Activated CD8-positive, alpha-beta memory T cell treated with anti-CD3 and anti-CD28 coated beads, Interleukin-2, amount 10 ng/mL, durations not matched to agents 7 days and 5 days (primary cell): Measurements from ENCODE around the gene ARHGDIB. TPM values are rescaled to one million over a fixed set of nuclear protein-coding genes. Genes with fewer than 3 reads are reported as not detected.

Experiments used
- ATAC-seq: fragments of 150-1000 bp; cut with Tn5 transposase; one replicate; pipeline ENCODE4 v1.10.0; 2021; ENCODE audit warnings: moderate library complexity
- CTCF ChIA-PET: fragments of 350-600 bp; sonication (Branson Sonifier 250); formaldehyde crosslinking; loops from one replicate; lab custom pipeline; 2021; ENCODE audit warnings: antibody characterized with exemption; lab: Charles Lee
- DNase-seq: peaks from one replicate; pipeline ENCODE4 v3.0.0-alpha.2; 2020
- H3K27ac Mint-ChIP-seq: one replicate; pipeline ENCODE4 v1.8.0; 2021; ENCODE audit warnings: mild to moderate bottlenecking, mixed read lengths
- H3K27me3 Mint-ChIP-seq: one replicate; pipeline ENCODE4 v1.8.0; 2021; ENCODE audit warnings: mixed read lengths
- H3K36me3 Mint-ChIP-seq: one replicate; pipeline ENCODE4 v1.8.0; 2021; ENCODE audit warnings: mild to moderate bottlenecking, mixed read lengths
- H3K4me1 Mint-ChIP-seq: one replicate; pipeline ENCODE4 v1.8.0; 2021; ENCODE audit warnings: mixed read lengths
- H3K4me3 Mint-ChIP-seq: one replicate; pipeline ENCODE4 v1.8.0; 2021; ENCODE audit warnings: mild to moderate bottlenecking, moderate library complexity, mixed read lengths
- H3K9me3 Mint-ChIP-seq: one replicate; pipeline ENCODE4 v1.8.0; 2022; ENCODE audit warnings: low read depth, mixed read lengths
- total RNA-seq, 2 experiments: library from RNA; stranded (reverse); gene quantifications; one replicate each; pipeline ENCODE4 v1.2.3, GENCODE V29; 2021

Gene ARHGDIB
- total RNA-seq, 2 experiments from 2014 or later, result 1,208 to 1,284 TPM

DNA sequence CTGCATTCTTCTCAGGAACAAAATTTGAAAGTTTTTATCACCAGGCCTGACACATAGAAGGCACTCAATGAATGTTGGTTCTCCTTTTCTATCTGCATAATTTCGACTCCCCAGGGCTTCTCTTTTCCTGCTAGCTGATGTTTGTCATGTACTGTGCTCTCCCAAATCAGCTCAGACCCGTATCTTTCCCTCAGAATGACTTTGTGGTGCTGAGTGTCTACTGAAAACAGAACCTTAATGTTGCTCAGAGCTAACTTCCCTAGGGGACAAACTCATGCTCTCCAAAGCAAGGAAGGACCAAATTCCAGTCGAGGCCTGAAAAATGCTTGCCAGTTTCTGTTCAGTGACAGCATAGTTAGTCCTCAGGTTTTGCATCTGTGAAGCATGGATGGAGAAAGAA, 1.9 kb downstream of the ARHGDIB start:
- peaks cover 50% of the 10 kb centered on the region for H3K4me1 Mint-ChIP-seq
- peak overlapping the region; percentile 100 for H3K27ac Mint-ChIP-seq
- CTCF ChIA-PET, result interaction anchor here (1.2 to 2.1 kb wide), 4 partner anchors 11 to 189 kb away, joined by 4 to 11 read pairs (median 7); a partner anchor contains a TSS
- ATAC-seq (no peak), DNase-seq (no peak)
- H3K9me3 Mint-ChIP-seq, result no peaks in the 10 kb centered on the region
- peak overlapping the region; percentile 99 for H3K4me3 Mint-ChIP-seq
- no peaks in the 10 kb centered on the region for H3K27me3 Mint-ChIP-seq
- H3K36me3 Mint-ChIP-seq, result peaks cover 66% of the 10 kb centered on the region

- ATAC-seq, result no peak
- Mint-ChIP-seq H3K4me1 (peaks cover 50% of the 10 kb centered on the region), H3K9me3 (no peaks in the 10 kb centered on the region), H3K4me3 (peak overlapping the region; percentile 99), H3K36me3 (peaks cover 69% of the 10 kb centered on the region), H3K27me3 (no peaks in the 10 kb centered on the region), H3K27ac (peak overlapping the region; percentile 100)
- DNase-seq, result peak; percentile 62
- CTCF ChIA-PET, result interaction anchor here (1.3 to 2.1 kb wide), 3 partner anchors 11 to 189 kb away, joined by 6 to 11 read pairs (median 8); a partner anchor contains a TSS
Observed at GRCh38 chr12:14959126-14959440, 2.3 kb downstream of the ARHGDIB start.

- CTCF ChIA-PET, result interaction anchor here (2.1 kb wide), 2 partner anchors 184 to 188 kb away, joined by 8 to 11 read pairs; a partner anchor contains a TSS
- Mint-ChIP-seq H3K27me3 (no peaks in the 10 kb centered on the region), H3K36me3 (peaks cover 68% of the 10 kb centered on the region), H3K4me3 (peak overlapping the region; percentile 99), H3K4me1 (peaks cover 50% of the 10 kb centered on the region), H3K9me3 (no peaks in the 10 kb centered on the region), H3K27ac (peak overlapping the region; percentile 100)
- DNase-seq, result no peak
- no peak for ATAC-seq
Observed at GRCh38 chr12:14958361-14959125, 2.9 kb downstream of the ARHGDIB start.

GRCh38 chr12:14957551-14958168, 3.7 kb downstream of the ARHGDIB start:
- peaks cover 73% of the 10 kb centered on the region for H3K36me3 Mint-ChIP-seq
- peak overlapping the region; percentile 99 for H3K4me3 Mint-ChIP-seq
- no peaks in the 10 kb centered on the region for H3K27me3 Mint-ChIP-seq
- H3K27ac Mint-ChIP-seq, result peak overlapping the region; percentile 100
- H3K9me3 Mint-ChIP-seq, result no peaks in the 10 kb centered on the region
- CTCF ChIA-PET, result interaction anchor here (1.4 to 2.1 kb wide), 3 partner anchors 183 to 700 kb away, joined by 3 to 8 read pairs (median 4); a partner anchor contains a TSS
- peaks cover 50% of the 10 kb centered on the region for H3K4me1 Mint-ChIP-seq
- no peak for ATAC-seq
- no peak for DNase-seq

GRCh38 chr12:14956905-14957304, 4.5 kb downstream of the ARHGDIB start:
- Mint-ChIP-seq H3K36me3 (peaks cover 78% of the 10 kb centered on the region), H3K27ac (peak overlapping the region; percentile 100), H3K4me3 (peak overlapping the region; percentile 99), H3K27me3 (no peaks in the 10 kb centered on the region), H3K9me3 (no peaks in the 10 kb centered on the region), H3K4me1 (peaks cover 57% of the 10 kb centered on the region)
- CTCF ChIA-PET, result interaction anchor here (1.4 to 2.0 kb wide), 4 partner anchors 19 to 699 kb away, joined by 3 to 5 read pairs (median 4); partner anchors contain the start of gene ERP27
- DNase-seq, result no peak
- no peak for ATAC-seq

DNA sequence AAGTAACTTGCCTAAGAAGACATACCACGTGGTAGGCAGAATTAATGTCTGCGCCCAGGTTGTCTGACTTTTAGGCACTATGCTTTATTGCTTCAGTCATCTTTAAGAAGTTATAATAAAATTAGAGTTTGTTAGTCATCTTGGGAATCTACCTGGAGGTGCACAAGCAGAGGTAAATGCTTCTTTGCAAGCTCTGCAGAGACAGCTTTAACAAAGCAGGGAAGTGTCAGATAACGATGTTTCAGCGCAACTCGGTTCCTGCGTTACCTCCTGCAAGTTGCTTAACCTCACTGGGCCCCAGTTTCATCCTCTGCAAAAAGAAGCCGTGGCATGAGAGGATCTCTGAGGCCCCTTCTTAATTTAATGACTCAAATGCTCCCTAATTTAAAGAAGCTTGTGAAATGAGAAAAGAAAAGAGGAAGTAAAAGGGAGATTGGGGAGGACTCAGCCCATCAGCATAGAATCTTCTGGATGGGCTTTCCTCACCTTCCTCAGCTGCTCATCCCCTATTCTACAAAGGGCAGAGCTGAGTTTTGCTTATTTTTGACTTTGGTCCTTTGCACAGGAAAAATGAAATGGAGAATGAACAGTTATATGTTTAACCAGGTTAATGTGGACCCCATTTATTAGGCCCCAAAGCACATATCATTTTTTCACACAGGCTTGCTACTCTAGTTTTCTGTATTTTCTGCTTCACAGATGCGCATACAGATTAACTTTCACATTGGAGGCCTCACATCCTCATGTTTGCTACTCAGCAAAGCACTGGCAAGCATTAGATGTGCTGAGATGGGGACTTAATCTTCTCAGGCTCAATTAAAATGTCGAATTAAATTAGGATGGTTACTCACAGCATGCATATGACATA, 5.1 kb downstream of the ARHGDIB start:
- no peaks in the 10 kb centered on the region for H3K27me3 Mint-ChIP-seq
- H3K4me3 Mint-ChIP-seq, result peak overlapping the region; percentile 99
- CTCF ChIA-PET, result interaction anchor here (1.4 to 2.0 kb wide), 4 partner anchors 18 to 699 kb away, joined by 3 to 5 read pairs (median 4); partner anchors contain the start of gene ERP27
- peaks cover 63% of the 10 kb centered on the region for H3K4me1 Mint-ChIP-seq
- no peaks in the 10 kb centered on the region for H3K9me3 Mint-ChIP-seq
- DNase-seq, result peak; percentile 64
- H3K36me3 Mint-ChIP-seq, result peaks cover 82% of the 10 kb centered on the region
- no peak for ATAC-seq
- peak overlapping the region; percentile 100 for H3K27ac Mint-ChIP-seq

GRCh38 chr12:14954269-14954668, 7.1 kb downstream of the ARHGDIB start:
- CTCF ChIA-PET, result interaction anchor here (0.6 to 1.1 kb wide), 4 partner anchors 178 to 289 kb away, joined by 3 to 4 read pairs (median 3); no protein-coding TSS in a partner anchor
- Mint-ChIP-seq H3K27me3 (no peaks in the 10 kb centered on the region), H3K36me3 (peaks cover 82% of the 10 kb centered on the region), H3K9me3 (no peaks in the 10 kb centered on the region), H3K27ac (peak overlapping the region; percentile 95), H3K4me1 (peaks cover 83% of the 10 kb centered on the region), H3K4me3 (peak overlapping the region; percentile 64)
- no peak for ATAC-seq
- DNase-seq, result no peak

DNA sequence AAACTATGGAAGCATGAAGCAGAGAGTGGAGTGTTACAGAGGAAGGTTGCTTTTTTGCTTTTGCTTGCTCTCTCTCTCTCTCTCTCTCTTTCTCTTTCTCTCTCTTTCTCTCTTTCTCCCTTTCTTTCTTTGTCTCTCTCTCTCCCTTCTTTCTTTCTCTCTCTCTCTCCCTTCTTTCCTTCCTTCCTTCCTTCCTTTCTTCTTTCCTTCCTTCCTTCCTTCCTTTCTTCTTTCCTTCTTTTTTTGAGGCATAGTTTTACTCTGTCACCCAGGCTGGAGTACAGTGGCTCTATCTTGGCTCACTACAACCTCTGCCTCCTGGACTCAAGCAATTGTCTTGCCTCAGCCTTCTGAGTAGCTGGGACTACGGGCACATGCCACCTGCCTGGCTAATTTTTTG, 7.6 kb downstream of the ARHGDIB start:
- peak overlapping the region; percentile 95 for H3K27ac Mint-ChIP-seq
- H3K27me3 Mint-ChIP-seq, result no peaks in the 10 kb centered on the region
- peaks cover 86% of the 10 kb centered on the region for H3K4me1 Mint-ChIP-seq
- CTCF ChIA-PET, result interaction anchor here (0.6 to 1.1 kb wide), 3 partner anchors 177 to 288 kb away, joined by 3 to 4 read pairs (median 3); no protein-coding TSS in a partner anchor
- H3K4me3 Mint-ChIP-seq, result peak overlapping the region; percentile 64
- DNase-seq (no peak), ATAC-seq (no peak)
- peaks cover 82% of the 10 kb centered on the region for H3K36me3 Mint-ChIP-seq
- no peaks in the 10 kb centered on the region for H3K9me3 Mint-ChIP-seq

DNA sequence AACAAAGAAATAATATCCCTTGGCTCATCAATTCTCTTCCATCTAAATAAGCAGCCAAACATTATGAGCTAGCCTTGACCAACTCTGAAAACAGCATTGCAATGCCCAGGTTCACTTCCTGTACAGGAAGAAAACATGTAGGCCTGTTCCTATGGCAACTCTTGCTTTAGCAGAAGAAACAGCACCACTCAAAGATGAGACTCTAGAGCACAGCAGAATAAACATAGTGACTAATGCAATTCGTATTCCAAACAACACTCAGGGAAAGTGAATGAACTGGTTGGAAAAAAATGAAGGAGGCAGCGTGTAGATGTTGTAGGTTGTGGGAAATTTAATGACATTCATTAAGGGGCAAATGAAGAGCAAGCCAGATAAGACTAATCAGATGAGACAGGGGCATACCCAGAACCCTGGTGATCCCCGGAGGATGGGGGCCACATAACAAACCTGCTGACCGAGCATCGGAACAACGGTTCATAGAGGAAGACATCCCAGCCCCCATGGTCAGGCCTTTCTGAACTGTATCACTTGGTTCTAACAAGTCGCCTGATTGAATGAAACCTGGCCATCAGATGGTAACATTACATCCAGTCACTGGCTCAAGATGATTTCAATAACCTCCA, 9.0 kb downstream of the ARHGDIB start:
- Mint-ChIP-seq H3K4me1 (peaks cover 89% of the 10 kb centered on the region), H3K27ac (peak overlapping the region; percentile 95), H3K27me3 (no peaks in the 10 kb centered on the region), H3K9me3 (no peaks in the 10 kb centered on the region), H3K4me3 (peak overlapping the region; percentile 73), H3K36me3 (peaks cover 81% of the 10 kb centered on the region)
- DNase-seq (peak; percentile 67), ATAC-seq (peak; percentile 73)
- CTCF ChIA-PET, result interaction anchor here (0.7 kb wide), 1 partner anchor 43 kb away, joined by 5 read pairs; no protein-coding TSS in a partner anchor

- Mint-ChIP-seq H3K9me3 (no peaks in the 10 kb centered on the region), H3K36me3 (peaks cover 82% of the 10 kb centered on the region), H3K27me3 (no peaks in the 10 kb centered on the region), H3K4me1 (peaks cover 90% of the 10 kb centered on the region), H3K4me3 (peak overlapping the region; percentile 73), H3K27ac (peak overlapping the region; percentile 95)
- CTCF ChIA-PET, result interaction anchor here (0.7 kb wide), 1 partner anchor 44 kb away, joined by 5 read pairs; no protein-coding TSS in a partner anchor
- ATAC-seq (no peak), DNase-seq (no peak)
Observed at GRCh38 chr12:14951851-14952250, 9.6 kb downstream of the ARHGDIB start.

DNA sequence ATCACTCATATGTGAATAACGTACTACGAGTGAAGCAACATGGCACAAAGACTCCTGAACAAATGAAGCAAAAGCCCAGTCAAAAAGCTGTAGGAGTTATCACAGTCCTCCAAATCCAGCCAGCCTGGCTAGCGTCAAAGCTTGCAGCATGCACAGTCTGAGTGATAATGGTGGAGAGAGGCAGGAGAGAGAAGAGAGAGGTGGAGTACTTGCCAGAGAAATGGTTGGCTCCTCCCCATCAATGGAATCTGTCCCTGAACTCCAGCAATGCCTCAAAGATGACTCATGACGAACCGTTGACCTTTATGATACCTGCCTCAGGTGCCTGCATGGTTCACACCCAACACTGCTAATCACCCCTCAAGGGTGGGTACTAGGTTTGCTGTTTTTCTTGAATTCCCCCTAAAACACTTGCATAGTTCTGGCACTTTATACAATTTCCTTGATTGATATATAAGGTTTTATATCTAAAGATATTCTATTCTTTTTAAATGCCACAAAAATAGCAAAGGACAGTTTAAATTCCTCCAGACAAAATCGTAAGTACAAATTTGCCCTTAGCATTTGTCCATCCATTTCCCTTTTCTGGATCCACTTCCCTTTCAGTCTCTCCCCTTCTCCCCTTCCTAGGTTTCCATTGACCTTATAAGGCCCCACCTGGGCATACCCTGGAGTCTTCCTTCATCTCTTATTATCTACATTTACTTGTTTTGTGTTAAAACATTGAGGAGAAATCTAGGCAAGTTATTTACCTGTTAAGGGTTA, 10.2 kb downstream of the ARHGDIB start:
- Mint-ChIP-seq H3K4me3 (peak overlapping the region; percentile 73), H3K9me3 (no peaks in the 10 kb centered on the region), H3K4me1 (peaks cover 89% of the 10 kb centered on the region), H3K36me3 (peaks cover 82% of the 10 kb centered on the region), H3K27ac (peak overlapping the region; percentile 95), H3K27me3 (no peaks in the 10 kb centered on the region)
- ATAC-seq, result no peak
- no peak for DNase-seq
- CTCF ChIA-PET, result no interaction called here

DNA sequence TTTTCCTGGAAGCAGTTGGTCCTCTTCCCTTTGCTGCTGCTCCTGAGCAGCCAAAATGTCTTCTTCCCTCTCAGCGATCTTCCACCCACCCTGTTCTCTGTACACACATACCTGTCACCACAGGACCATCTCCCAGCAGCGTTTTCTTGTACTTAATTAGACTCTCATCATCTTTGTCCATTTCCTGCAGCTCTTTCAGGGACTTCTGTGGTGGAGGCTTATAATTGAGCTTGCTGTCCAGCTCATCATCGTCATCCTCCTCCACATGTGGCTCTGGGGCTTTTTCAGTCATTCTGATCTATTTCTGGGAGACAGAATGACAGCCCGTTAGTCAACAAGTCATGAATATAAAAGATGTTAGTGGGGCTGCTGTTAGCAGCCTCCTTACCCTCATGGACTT, 11.0 kb downstream of the ARHGDIB start:
- Mint-ChIP-seq H3K27ac (peak overlapping the region; percentile 95), H3K36me3 (peaks cover 82% of the 10 kb centered on the region), H3K9me3 (no peaks in the 10 kb centered on the region), H3K4me1 (peaks cover 89% of the 10 kb centered on the region), H3K4me3 (peak overlapping the region; percentile 81), H3K27me3 (no peaks in the 10 kb centered on the region)
- CTCF ChIA-PET, result no interaction called here
- no peak for ATAC-seq
- DNase-seq, result no peak
